DND-41 (cell line): ENCODE results near the gene RNPEPL1.

Experiments
- CTCF ChIP-seq: IDR thresholded peaks from 2 replicates; pipeline ENCODE4 v1.5.1; 2012; ENCODE audit warnings: borderline replicate concordance, low read length, moderate library complexity, mild to moderate bottlenecking; ENCODE audit not compliant: poor library complexity, severe bottlenecking; ENCODE audit errors: extremely low read depth
- EZH2 ChIP-seq: IDR thresholded peaks from 3 replicates; pipeline ENCODE4 v1.6.1; 2012; ENCODE audit warnings: borderline replicate concordance, low read depth, mild to moderate bottlenecking, moderate library complexity, low read length, inconsistent platforms; ENCODE audit not compliant: severe bottlenecking

GRCh38 chr2:240588006-240588655 is 19.8 kb downstream of the RNPEPL1 start:
- TF ChIP-seq CTCF (no peak), EZH2 (no peak)
